BJ (cell line): Measurements from ENCODE around the gene ADTRP. TPM values are rescaled to one million over a fixed set of nuclear protein-coding genes. Genes with fewer than 3 reads are reported as not detected.
A peak's percentile ranks its signal among the peaks of the same experiment; 100 is the strongest.

Experiments
- CTCF ChIA-PET: fragments of 350-600 bp; formaldehyde crosslinking; extraction: SDS; loops from one replicate; lab custom pipeline; 2021; ENCODE audit warnings: antibody characterized with exemption, inconsistent platforms; lab: Yijun Ruan, JAX
- POLR2A ChIA-PET: fragments of 300-600 bp; sonication (Branson Sonifier 250); formaldehyde crosslinking; extraction: SDS; loops from one replicate; lab custom pipeline; 2021; ENCODE audit warnings: antibody characterized with exemption; lab: Charles Lee
- DNase-seq: peaks from one replicate; pipeline ENCODE4 v3.0.0-alpha.2; 2011; ENCODE audit warnings: low read depth
- H3K27me3 ChIP-seq: 2 replicates; pipeline ENCODE4 v1.6.0; 2011; ENCODE audit warnings: low read length; ENCODE audit not compliant: control insufficient read depth, insufficient read depth
- H3K36me3 ChIP-seq: 2 replicates; pipeline ENCODE4 v1.5.1; 2011; ENCODE audit warnings: low read length; ENCODE audit not compliant: control insufficient read depth, insufficient read depth
- H3K4me3 ChIP-seq: 2 replicates; pipeline ENCODE4 v1.5.1; 2011; ENCODE audit warnings: low read depth, mild to moderate bottlenecking, control low read depth, low read length
- polyA plus RNA-seq: library from polyadenylated mRNA; depleted of rRNA; stranded (reverse); fragments of >200 nt; gene quantifications from 2 replicates; pipeline ENCODE4 v1.2.3, GENCODE V29; 2011
- TF ChIP-seq, protein P1 (sequence below): IDR thresholded peaks from 2 replicates; pipeline ENCODE4 v1.5.1; 2011; ENCODE audit warnings: low read depth, mild to moderate bottlenecking, control low read depth, inconsistent platforms, low read length, moderate library complexity; ENCODE audit not compliant: insufficient read depth

The ADTRP gene
- polyA plus RNA-seq, 1 experiment = 0.58 TPM

GRCh38 chr6:11702500-11703130 lies 76.0 kb downstream of the ADTRP start:
- no peak for DNase-seq
- Histone ChIP-seq H3K36me3 (no peaks in the 10 kb centered on the region), H3K4me3 (no peak overlapping the region), H3K27me3 (no peaks in the 10 kb centered on the region)
- POLR2A ChIA-PET = no interaction called here
- TF ChIP-seq, protein P1, sequence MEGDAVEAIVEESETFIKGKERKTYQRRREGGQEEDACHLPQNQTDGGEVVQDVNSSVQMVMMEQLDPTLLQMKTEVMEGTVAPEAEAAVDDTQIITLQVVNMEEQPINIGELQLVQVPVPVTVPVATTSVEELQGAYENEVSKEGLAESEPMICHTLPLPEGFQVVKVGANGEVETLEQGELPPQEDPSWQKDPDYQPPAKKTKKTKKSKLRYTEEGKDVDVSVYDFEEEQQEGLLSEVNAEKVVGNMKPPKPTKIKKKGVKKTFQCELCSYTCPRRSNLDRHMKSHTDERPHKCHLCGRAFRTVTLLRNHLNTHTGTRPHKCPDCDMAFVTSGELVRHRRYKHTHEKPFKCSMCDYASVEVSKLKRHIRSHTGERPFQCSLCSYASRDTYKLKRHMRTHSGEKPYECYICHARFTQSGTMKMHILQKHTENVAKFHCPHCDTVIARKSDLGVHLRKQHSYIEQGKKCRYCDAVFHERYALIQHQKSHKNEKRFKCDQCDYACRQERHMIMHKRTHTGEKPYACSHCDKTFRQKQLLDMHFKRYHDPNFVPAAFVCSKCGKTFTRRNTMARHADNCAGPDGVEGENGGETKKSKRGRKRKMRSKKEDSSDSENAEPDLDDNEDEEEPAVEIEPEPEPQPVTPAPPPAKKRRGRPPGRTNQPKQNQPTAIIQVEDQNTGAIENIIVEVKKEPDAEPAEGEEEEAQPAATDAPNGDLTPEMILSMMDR = no peak
- CTCF ChIA-PET = interaction anchor here (0.6 to 1.7 kb wide), 3 partner anchors 14 to 1741 kb away, joined by 3 to 4 read pairs (median 3); no protein-coding TSS in a partner anchor

- H3K27me3 ChIP-seq = no peaks in the 10 kb centered on the region
- CTCF ChIA-PET = interaction anchor here (0.6 to 1.7 kb wide), 6 partner anchors 10 to 588 kb away, joined by 3 to 4 read pairs (median 3); partner anchors contain the start of gene EDN1
- no peak for DNase-seq
- H3K4me3 ChIP-seq = no peak overlapping the region
- no peaks in the 10 kb centered on the region for H3K36me3 ChIP-seq
- TF ChIP-seq, protein P1 = no peak
- POLR2A ChIA-PET = no interaction called here
Observed at GRCh38 chr6:11702089-11702488, 76.5 kb downstream of the ADTRP start.

DNA sequence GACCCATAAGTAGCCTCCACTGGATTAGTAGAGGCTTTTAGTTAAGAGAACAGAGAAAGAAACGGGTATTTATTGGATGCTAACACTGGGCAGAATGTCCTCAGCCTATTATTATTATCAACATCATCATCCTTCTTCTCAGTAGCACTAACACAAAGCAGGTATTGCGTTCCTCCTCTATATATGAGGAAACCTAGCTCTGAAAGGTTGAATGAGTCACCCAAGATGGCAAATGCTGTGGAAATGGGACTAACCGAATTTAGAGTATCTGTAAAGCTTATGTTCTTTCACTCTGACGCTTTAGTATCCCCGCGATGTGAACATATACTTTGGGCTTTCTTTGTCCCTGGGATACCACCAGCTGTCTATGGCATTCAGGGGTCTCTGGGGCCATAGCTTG lies 77.0 kb downstream of the ADTRP start:
- H3K36me3 ChIP-seq = no peaks in the 10 kb centered on the region
- TF ChIP-seq, protein P1 = no peak
- no peak for DNase-seq
- H3K27me3 ChIP-seq = no peaks in the 10 kb centered on the region
- ChIA-PET POLR2A (no interaction called here), CTCF (interaction anchor here (0.6 to 1.7 kb wide), 7 partner anchors 9 to 589 kb away, joined by 3 to 4 read pairs (median 3); partner anchors contain the start of gene EDN1)
- no peak overlapping the region for H3K4me3 ChIP-seq

DNA sequence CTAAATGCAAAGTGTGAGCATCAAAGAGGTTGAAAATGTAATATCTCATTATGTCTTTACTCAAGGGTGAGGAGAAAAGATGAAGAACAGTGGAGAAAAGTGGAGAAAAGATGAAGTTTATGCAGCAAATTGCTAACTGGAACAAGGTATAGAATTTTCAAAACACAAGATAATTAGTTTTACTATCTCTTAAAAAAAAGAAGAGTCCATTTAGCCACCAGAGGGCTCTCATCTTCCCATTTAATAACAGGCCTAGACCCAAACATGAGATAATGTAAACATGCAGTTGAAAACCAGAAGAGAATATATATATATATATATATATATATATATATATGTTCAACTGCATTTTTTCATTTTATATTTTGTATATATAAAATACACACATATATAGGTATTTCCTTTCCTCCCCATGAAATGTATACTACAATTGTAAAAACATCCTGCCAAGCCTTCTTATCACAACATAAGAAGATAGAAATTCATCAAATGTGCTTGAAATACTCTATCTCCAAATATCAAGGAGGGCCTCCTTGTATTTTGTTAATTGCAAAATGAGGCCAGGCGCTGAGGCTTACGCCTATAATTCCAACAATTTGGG lies 78.4 kb downstream of the ADTRP start:
- Histone ChIP-seq H3K4me3 (no peak overlapping the region), H3K36me3 (no peaks in the 10 kb centered on the region), H3K27me3 (no peaks in the 10 kb centered on the region)
- DNase-seq = no peak
- POLR2A ChIA-PET = no interaction called here
- TF ChIP-seq, protein P1 = peak; percentile 53
- CTCF ChIA-PET = interaction anchor here (0.7 to 1.3 kb wide), 7 partner anchors 15 to 595 kb away, joined by 3 to 5 read pairs (median 3); no protein-coding TSS in a partner anchor

DNA sequence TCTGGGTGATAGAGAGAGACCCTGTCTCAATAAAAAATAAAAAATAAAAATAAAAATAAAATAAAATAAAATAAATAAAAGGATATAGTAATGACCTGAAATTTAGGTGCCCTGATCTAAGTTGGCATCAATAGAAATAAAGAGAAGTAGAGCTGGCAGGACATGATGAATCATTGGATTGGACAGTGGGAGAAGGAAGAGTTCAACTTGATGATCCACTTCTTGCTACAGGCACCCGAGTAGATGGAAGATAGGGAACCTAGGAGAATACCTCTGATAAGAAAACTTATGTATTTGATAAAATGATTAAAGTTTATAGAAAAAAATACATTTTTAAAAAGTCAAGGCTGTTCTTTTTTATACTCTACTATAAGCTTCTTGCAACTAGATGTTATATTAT lies 79.0 kb downstream of the ADTRP start:
- CTCF ChIA-PET = interaction anchor here (0.7 to 1.3 kb wide), 7 partner anchors 16 to 595 kb away, joined by 3 to 5 read pairs (median 3); no protein-coding TSS in a partner anchor
- no peak for DNase-seq
- no peaks in the 10 kb centered on the region for H3K36me3 ChIP-seq
- TF ChIP-seq, protein P1 = no peak
- H3K4me3 ChIP-seq = no peak overlapping the region
- POLR2A ChIA-PET = no interaction called here
- H3K27me3 ChIP-seq = no peaks in the 10 kb centered on the region
